HepG2 (cell line): Measurements from ENCODE around the gene MRPL42. TPM values are rescaled to one million over a fixed set of nuclear protein-coding genes. Genes with fewer than 3 reads are reported as not detected.

Experiments
- CENPX ChIP-seq: sonication (generic); formaldehyde crosslinking; IDR thresholded peaks from 2 replicates; pipeline ENCODE4 v1.9.0; 2021; ENCODE audit warnings: mild to moderate bottlenecking, missing genetic modification reagents, moderate library complexity
- EZH2 ChIP-seq: conservative IDR thresholded peaks from 2 replicates; pipeline ENCODE4 v1.6.1; 2012; ENCODE audit warnings: mild to moderate bottlenecking, low read depth, low read length, moderate library complexity
- PHF21A ChIP-seq: sonication (generic); formaldehyde crosslinking; IDR thresholded peaks from 2 replicates; pipeline ENCODE4 v1.5.0; 2020; ENCODE audit warnings: mild to moderate bottlenecking, missing genetic modification reagents
- ZNF234 ChIP-seq: sonication (generic); formaldehyde crosslinking; conservative IDR thresholded peaks from 2 replicates; pipeline ENCODE4 v1.5.1; 2020; ENCODE audit warnings: mild to moderate bottlenecking, missing genetic modification reagents
- ZNF383 ChIP-seq: sonication (generic); formaldehyde crosslinking; IDR thresholded peaks from 2 replicates; pipeline ENCODE4 v1.4.0; 2020; ENCODE audit warnings: missing genetic modification reagents, mild to moderate bottlenecking, borderline replicate concordance
- ZNF557 ChIP-seq: sonication (generic); formaldehyde crosslinking; IDR thresholded peaks from 2 replicates; pipeline ENCODE4 v1.4.0; 2020; ENCODE audit warnings: missing genetic modification reagents
- polyA plus RNA-seq, 8 experiments: library from polyadenylated mRNA; depleted of rRNA in 3 of 8; stranded (reverse) in 7 of 8; unstranded in 1 of 8; fragments of >200 nt; fragmentation: Illumina TruSeq in 4 of 8; extraction: Trizol in 4 of 8; gene quantifications; 2 replicates each; pipeline versions ENCODE4 v1.2.1 to v1.2.3, GENCODE V29; 2011 to 2016; ENCODE audit warnings: low read depth in 4 of 8, missing spikeins in 1 of 8, mixed read lengths in 1 of 8; ENCODE audit not compliant: insufficient read depth in 1 of 8
- total RNA-seq, 5 experiments: library from RNA; depleted of rRNA; stranded (reverse); fragments of >200 nt; fragmentation: Illumina TruSeq; extraction: Trizol; gene quantifications; 2 replicates each; pipeline ENCODE4 v1.2.3, GENCODE V29; 2016; ENCODE audit warnings: low read depth in 1 of 5
- TF ChIP-seq, protein P1 (sequence below): sonication (generic); formaldehyde crosslinking; IDR thresholded peaks from 2 replicates; pipeline ENCODE4 v1.5.0; 2020; ENCODE audit warnings: mild to moderate bottlenecking, missing genetic modification reagents
- TF ChIP-seq, protein P2 (sequence below): sonication (generic); formaldehyde crosslinking; IDR thresholded peaks from 2 replicates; pipeline ENCODE4 v1.9.0; 2021; ENCODE audit warnings: missing genetic modification reagents, borderline replicate concordance
- TF ChIP-seq, protein P3 (sequence below): IDR thresholded peaks from 2 replicates; pipeline ENCODE4 v1.6.1; 2016

MRPL42 gene
- total and polyA plus RNA-seq, 2 of the 13 experiments (the other 11 are each of a cell fraction or from before 2014, with no cell fraction given) = 93.3 to 148 TPM

DNA sequence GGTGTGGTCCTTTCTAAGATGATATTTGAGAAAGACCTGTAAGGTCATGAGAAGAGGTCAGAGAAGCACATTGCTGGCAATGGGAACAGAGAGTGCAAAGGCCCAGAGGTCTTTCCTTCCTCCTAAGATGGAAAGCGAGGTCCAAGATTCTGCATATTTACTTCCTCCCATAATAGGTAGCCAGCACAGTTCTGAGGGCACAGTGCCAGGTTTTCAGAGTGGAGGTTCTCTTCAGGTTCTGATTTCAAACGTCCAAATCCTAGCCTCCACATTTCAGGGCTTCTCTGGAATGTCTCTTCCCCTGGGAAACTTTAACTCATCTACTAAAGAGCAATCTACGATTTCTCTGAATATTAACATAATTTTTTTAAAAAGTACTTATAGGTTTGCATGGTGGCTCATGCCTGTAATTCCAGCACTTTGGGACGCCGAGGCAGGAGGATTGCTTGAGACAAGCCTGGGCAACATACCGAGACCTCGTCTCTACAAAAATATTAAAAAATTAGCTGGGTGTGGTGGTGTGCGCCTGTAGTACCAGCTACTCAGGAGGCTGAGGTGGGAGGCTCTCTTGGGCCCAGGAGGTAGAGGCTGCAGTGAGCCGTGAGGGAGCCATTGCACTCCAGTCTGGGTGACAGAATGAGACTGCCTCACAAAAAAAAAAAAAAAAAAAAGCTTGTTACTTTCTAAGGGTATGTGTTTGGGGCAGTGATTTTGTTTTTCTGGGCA, 526 bp upstream of the MRPL42 start (continued):
- TF ChIP-seq, protein P1, sequence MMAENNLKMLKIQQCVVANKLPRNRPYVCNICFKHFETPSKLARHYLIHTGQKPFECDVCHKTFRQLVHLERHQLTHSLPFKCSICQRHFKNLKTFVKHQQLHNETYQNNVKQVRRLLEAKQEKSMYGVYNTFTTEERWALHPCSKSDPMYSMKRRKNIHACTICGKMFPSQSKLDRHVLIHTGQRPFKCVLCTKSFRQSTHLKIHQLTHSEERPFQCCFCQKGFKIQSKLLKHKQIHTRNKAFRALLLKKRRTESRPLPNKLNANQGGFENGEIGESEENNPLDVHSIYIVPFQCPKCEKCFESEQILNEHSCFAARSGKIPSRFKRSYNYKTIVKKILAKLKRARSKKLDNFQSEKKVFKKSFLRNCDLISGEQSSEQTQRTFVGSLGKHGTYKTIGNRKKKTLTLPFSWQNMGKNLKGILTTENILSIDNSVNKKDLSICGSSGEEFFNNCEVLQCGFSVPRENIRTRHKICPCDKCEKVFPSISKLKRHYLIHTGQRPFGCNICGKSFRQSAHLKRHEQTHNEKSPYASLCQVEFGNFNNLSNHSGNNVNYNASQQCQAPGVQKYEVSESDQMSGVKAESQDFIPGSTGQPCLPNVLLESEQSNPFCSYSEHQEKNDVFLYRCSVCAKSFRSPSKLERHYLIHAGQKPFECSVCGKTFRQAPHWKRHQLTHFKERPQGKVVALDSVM = peak; percentile 99
- TF ChIP-seq CENPX (CRISPR knock-in tag) = no peak
- TF ChIP-seq ZNF383 (CRISPR knock-in tag) = no peak
- no peak for TF ChIP-seq ZNF557
- TF ChIP-seq, protein P2, sequence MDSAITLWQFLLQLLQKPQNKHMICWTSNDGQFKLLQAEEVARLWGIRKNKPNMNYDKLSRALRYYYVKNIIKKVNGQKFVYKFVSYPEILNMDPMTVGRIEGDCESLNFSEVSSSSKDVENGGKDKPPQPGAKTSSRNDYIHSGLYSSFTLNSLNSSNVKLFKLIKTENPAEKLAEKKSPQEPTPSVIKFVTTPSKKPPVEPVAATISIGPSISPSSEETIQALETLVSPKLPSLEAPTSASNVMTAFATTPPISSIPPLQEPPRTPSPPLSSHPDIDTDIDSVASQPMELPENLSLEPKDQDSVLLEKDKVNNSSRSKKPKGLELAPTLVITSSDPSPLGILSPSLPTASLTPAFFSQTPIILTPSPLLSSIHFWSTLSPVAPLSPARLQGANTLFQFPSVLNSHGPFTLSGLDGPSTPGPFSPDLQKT (CRISPR knock-in tag) = no peak
- TF ChIP-seq ZNF234 (CRISPR knock-in tag) = no peak
- TF ChIP-seq PHF21A = 0 out of 2 replicates have a peak, but pooled peaks have one; percentile 10
- no peak for TF ChIP-seq EZH2
- TF ChIP-seq, protein P3, sequence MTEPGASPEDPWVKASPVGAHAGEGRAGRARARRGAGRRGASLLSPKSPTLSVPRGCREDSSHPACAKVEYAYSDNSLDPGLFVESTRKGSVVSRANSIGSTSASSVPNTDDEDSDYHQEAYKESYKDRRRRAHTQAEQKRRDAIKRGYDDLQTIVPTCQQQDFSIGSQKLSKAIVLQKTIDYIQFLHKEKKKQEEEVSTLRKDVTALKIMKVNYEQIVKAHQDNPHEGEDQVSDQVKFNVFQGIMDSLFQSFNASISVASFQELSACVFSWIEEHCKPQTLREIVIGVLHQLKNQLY (CRISPR knock-in tag) = no peak
